Measurements from ENCODE around the gene ADORA2A. TPM values are rescaled to one million over a fixed set of nuclear protein-coding genes. Genes with fewer than 3 reads are reported as not detected.

ADORA2A gene
- polyA plus RNA-seq, 1 donor, result 10.9 TPM

DNA sequence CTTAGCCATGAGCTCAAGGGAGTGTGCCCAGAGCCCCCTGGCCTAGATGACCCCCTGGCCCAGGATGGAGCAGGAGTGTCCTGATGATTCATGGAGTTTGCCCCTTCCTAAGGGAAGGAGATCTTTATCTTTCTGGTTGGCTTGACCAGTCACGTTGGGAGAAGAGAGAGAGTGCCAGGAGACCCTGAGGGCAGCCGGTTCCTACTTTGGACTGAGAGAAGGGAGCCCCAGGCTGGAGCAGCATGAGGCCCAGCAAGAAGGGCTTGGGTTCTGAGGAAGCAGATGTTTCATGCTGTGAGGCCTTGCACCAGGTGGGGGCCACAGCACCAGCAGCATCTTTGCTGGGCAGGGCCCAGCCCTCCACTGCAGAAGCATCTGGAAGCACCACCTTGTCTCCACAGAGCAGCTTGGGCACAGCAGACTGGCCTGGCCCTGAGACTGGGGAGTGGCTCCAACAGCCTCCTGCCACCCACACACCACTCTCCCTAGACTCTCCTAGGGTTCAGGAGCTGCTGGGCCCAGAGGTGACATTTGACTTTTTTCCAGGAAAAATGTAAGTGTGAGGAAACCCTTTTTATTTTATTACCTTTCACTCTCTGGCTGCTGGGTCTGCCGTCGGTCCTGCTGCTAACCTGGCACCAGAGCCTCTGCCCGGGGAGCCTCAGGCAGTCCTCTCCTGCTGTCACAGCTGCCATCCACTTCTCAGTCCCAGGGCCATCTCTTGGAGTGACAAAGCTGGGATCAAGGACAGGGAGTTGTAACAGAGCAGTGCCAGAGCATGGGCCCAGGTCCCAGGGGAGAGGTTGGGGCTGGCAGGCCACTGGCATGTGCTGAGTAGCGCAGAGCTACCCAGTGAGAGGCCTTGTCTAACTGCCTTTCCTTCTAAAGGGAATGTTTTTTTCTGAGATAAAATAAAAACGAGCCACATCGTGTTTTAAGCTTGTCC, 14.3 kb downstream of the ADORA2A start:
- Histone ChIP-seq H3K4me3 (ENCODE audit: low read length) (no peak overlapping the region), H3K4me1 (ENCODE audit: control insufficient read depth, insufficient read depth, low read length) (no peaks in the 10 kb centered on the region), H3K27me3 (ENCODE audit: control insufficient read depth, insufficient read depth, low read length) (no peaks in the 10 kb centered on the region), H3K36me3 (ENCODE audit: control insufficient read depth, insufficient read depth, low read length) (peaks cover 19% of the 10 kb centered on the region), H3K27ac (ENCODE audit: low read length) (no peak overlapping the region), H3K9me3 (ENCODE audit: control insufficient read depth, low read depth, low read length) (no peaks in the 10 kb centered on the region)
- WGBS (ENCODE audit: insufficient coverage, low lambda C conversion rate), result 83% methylated on average over 1 of the region's 8 CpGs
- DNase-seq, result no peak

GRCh38 chr22:24442352-24442744, 14.9 kb downstream of the ADORA2A start:
- DNase-seq, result no peak
- H3K36me3 ChIP-seq (ENCODE audit: control insufficient read depth, insufficient read depth, low read length), result peaks cover 19% of the 10 kb centered on the region
- no CpG with 5 or more reads among the region's 8 CpGs for WGBS (ENCODE audit: insufficient coverage, low lambda C conversion rate)
- no peak overlapping the region for H3K27ac ChIP-seq (ENCODE audit: low read length)
- H3K4me3 ChIP-seq (ENCODE audit: low read length), result no peak overlapping the region
- H3K27me3 ChIP-seq (ENCODE audit: control insufficient read depth, insufficient read depth, low read length), result no peaks in the 10 kb centered on the region
- no peaks in the 10 kb centered on the region for H3K4me1 ChIP-seq (ENCODE audit: control insufficient read depth, insufficient read depth, low read length)
- H3K9me3 ChIP-seq (ENCODE audit: control insufficient read depth, low read depth, low read length), result no peaks in the 10 kb centered on the region

GRCh38 chr22:24443668-24444067, 16.3 kb downstream of the ADORA2A start:
- Histone ChIP-seq H3K27me3 (ENCODE audit: control insufficient read depth, insufficient read depth, low read length) (no peaks in the 10 kb centered on the region), H3K27ac (ENCODE audit: low read length) (no peak overlapping the region), H3K9me3 (ENCODE audit: control insufficient read depth, low read depth, low read length) (no peaks in the 10 kb centered on the region), H3K4me3 (ENCODE audit: low read length) (no peak overlapping the region), H3K36me3 (ENCODE audit: control insufficient read depth, insufficient read depth, low read length) (peaks cover 15% of the 10 kb centered on the region), H3K4me1 (ENCODE audit: control insufficient read depth, insufficient read depth, low read length) (no peaks in the 10 kb centered on the region)
- DNase-seq, result no peak

DNA sequence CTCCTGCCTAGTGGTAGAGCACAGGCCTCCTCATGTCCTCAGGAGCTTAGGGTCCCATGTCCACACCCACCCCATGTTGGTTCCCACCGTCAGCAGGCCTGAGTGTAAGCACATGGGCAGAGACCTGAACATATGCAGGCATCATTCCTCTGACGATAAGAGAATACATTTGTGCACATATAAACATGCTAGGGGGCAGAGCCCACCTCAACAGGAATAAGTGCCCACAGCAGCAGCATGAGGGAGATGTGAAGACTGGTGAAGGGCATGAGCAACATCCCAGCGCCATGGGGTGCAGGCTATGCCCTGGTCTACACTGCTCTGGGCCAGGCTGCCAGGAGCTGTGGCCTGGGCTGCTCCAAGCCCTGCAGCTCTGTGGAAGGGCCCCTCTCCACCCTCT, 16.9 kb downstream of the ADORA2A start:
- H3K9me3 ChIP-seq (ENCODE audit: control insufficient read depth, low read depth, low read length), result no peaks in the 10 kb centered on the region
- WGBS (ENCODE audit: insufficient coverage, low lambda C conversion rate), result no CpG with 5 or more reads among the region's 3 CpGs
- H3K36me3 ChIP-seq (ENCODE audit: control insufficient read depth, insufficient read depth, low read length), result peaks cover 15% of the 10 kb centered on the region
- no peak for DNase-seq
- no peaks in the 10 kb centered on the region for H3K4me1 ChIP-seq (ENCODE audit: control insufficient read depth, insufficient read depth, low read length)
- H3K4me3 ChIP-seq (ENCODE audit: low read length), result no peak overlapping the region
- no peak overlapping the region for H3K27ac ChIP-seq (ENCODE audit: low read length)
- no peaks in the 10 kb centered on the region for H3K27me3 ChIP-seq (ENCODE audit: control insufficient read depth, insufficient read depth, low read length)

GRCh38 chr22:24444729-24445466, 17.5 kb downstream of the ADORA2A start:
- H3K27me3 ChIP-seq (ENCODE audit: control insufficient read depth, insufficient read depth, low read length), result no peaks in the 10 kb centered on the region
- H3K4me3 ChIP-seq (ENCODE audit: low read length), result no peak overlapping the region
- WGBS (ENCODE audit: insufficient coverage, low lambda C conversion rate), result no CpG with 5 or more reads among the region's 12 CpGs
- H3K9me3 ChIP-seq (ENCODE audit: control insufficient read depth, low read depth, low read length), result no peaks in the 10 kb centered on the region
- H3K27ac ChIP-seq (ENCODE audit: low read length), result no peak overlapping the region
- no peaks in the 10 kb centered on the region for H3K4me1 ChIP-seq (ENCODE audit: control insufficient read depth, insufficient read depth, low read length)
- H3K36me3 ChIP-seq (ENCODE audit: control insufficient read depth, insufficient read depth, low read length), result peaks cover 12% of the 10 kb centered on the region
- DNase-seq, result no peak

DNA sequence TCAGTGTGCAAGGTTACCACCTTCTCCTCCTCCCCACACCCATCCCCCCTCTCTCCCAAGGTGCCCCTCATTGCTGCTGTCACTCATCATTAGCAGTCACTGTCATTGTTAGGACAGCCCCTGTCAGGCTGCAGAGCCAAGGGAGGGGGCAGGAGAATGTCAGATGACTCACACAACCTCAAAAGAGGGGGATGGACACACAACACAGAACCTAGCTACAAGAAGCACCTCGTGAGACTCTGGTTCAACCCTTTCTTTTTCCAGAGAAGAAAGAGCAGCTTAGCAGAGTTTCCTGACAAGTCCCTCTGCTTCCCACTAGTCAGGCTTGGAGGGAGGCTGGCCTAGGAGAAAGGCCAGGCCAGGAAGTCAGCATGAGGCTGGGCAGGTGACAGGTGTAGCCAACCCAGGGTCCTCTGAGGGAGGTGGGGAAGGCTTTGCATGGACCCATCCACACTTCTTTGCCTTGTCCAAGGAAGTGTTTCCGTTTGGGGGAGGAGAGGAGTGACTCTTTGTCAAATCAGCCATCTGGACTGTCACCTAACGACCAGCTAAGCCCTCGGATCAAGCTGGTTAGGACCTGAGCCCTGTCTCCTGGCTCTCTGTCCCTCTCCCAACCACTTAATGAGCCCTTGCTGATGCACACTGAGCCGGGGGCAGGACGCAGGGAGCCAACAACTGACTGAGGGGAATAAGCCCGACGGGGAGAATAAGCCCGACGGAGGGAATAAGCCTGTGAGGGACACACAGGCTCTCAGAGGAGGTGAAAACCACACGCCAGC, 18.3 kb downstream of the ADORA2A start:
- DNase-seq, result no peak
- no CpG with 5 or more reads among the region's 11 CpGs for WGBS (ENCODE audit: insufficient coverage, low lambda C conversion rate)
- Histone ChIP-seq H3K9me3 (ENCODE audit: control insufficient read depth, low read depth, low read length) (no peaks in the 10 kb centered on the region), H3K4me3 (ENCODE audit: low read length) (no peak overlapping the region), H3K36me3 (ENCODE audit: control insufficient read depth, insufficient read depth, low read length) (peaks cover 11% of the 10 kb centered on the region), H3K4me1 (ENCODE audit: control insufficient read depth, insufficient read depth, low read length) (no peaks in the 10 kb centered on the region), H3K27ac (ENCODE audit: low read length) (no peak overlapping the region), H3K27me3 (ENCODE audit: control insufficient read depth, insufficient read depth, low read length) (no peaks in the 10 kb centered on the region)

- Histone ChIP-seq H3K27me3 (ENCODE audit: control insufficient read depth, insufficient read depth, low read length) (no peaks in the 10 kb centered on the region), H3K4me3 (ENCODE audit: low read length) (no peak overlapping the region), H3K36me3 (ENCODE audit: control insufficient read depth, insufficient read depth, low read length) (peaks cover 5% of the 10 kb centered on the region), H3K9me3 (ENCODE audit: control insufficient read depth, low read depth, low read length) (no peaks in the 10 kb centered on the region), H3K4me1 (ENCODE audit: control insufficient read depth, insufficient read depth, low read length) (no peaks in the 10 kb centered on the region), H3K27ac (ENCODE audit: low read length) (no peak overlapping the region)
- no peak for DNase-seq
- no CpG with 5 or more reads among the region's 3 CpGs for WGBS (ENCODE audit: insufficient coverage, low lambda C conversion rate)
These were observed 18.8 kb downstream of the ADORA2A start for GRCh38 chr22:24446260-24446611.

DNA sequence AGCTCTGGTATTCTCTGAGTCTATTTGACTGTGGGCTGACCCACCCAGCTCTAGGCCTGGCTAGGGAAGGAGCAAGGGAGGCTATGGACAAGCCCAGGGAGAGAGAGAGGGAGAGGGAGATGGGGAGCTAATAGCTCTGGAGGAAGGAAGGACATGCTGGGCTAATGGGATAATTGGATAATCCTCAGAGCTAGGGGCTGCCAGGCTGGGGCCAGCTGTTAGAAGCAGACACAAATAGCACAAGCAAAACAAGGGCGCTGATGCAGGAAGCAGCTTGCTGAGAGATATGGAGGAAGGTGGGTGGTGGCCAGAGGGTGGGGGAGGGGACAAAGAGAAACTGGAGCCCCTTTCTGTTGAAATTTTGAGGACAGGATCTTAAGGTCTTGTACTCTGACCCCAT, 23.2 kb downstream of the ADORA2A start:
- no peaks in the 10 kb centered on the region for H3K4me1 ChIP-seq (ENCODE audit: control insufficient read depth, insufficient read depth, low read length)
- no peak for DNase-seq
- H3K4me3 ChIP-seq (ENCODE audit: low read length), result no peak overlapping the region
- no peaks in the 10 kb centered on the region for H3K36me3 ChIP-seq (ENCODE audit: control insufficient read depth, insufficient read depth, low read length)
- H3K27me3 ChIP-seq (ENCODE audit: control insufficient read depth, insufficient read depth, low read length), result no peaks in the 10 kb centered on the region
- peak overlapping the region; percentile 5 for H3K27ac ChIP-seq (ENCODE audit: low read length)
- H3K9me3 ChIP-seq (ENCODE audit: control insufficient read depth, low read depth, low read length), result peaks cover 3% of the 10 kb centered on the region
- WGBS (ENCODE audit: insufficient coverage, low lambda C conversion rate), result no CpG with 5 or more reads among the region's 1 CpG

GRCh38 chr22:24451162-24451561, 23.8 kb downstream of the ADORA2A start:
- Histone ChIP-seq H3K36me3 (ENCODE audit: control insufficient read depth, insufficient read depth, low read length) (no peaks in the 10 kb centered on the region), H3K4me1 (ENCODE audit: control insufficient read depth, insufficient read depth, low read length) (no peaks in the 10 kb centered on the region), H3K9me3 (ENCODE audit: control insufficient read depth, low read depth, low read length) (peaks cover 3% of the 10 kb centered on the region), H3K27ac (ENCODE audit: low read length) (no peak overlapping the region), H3K27me3 (ENCODE audit: control insufficient read depth, insufficient read depth, low read length) (no peaks in the 10 kb centered on the region), H3K4me3 (ENCODE audit: low read length) (no peak overlapping the region)
- DNase-seq, result no peak

- H3K36me3 ChIP-seq (ENCODE audit: control insufficient read depth, insufficient read depth, low read length), result no peaks in the 10 kb centered on the region
- peaks cover 3% of the 10 kb centered on the region for H3K9me3 ChIP-seq (ENCODE audit: control insufficient read depth, low read depth, low read length)
- no peak overlapping the region for H3K4me3 ChIP-seq (ENCODE audit: low read length)
- WGBS (ENCODE audit: insufficient coverage, low lambda C conversion rate), result no CpG with 5 or more reads among the region's 1 CpG
- no peak for DNase-seq
- H3K27ac ChIP-seq (ENCODE audit: low read length), result no peak overlapping the region
- H3K4me1 ChIP-seq (ENCODE audit: control insufficient read depth, insufficient read depth, low read length), result no peaks in the 10 kb centered on the region
- no peaks in the 10 kb centered on the region for H3K27me3 ChIP-seq (ENCODE audit: control insufficient read depth, insufficient read depth, low read length)
These were observed 26.5 kb downstream of the ADORA2A start for GRCh38 chr22:24453853-24454252.

Measured in large intestine (tissue), 3 donors.